Activated naive CD8-positive, alpha-beta T cell treated with anti-CD3 and anti-CD28 coated beads, Interleukin-2, amount 10 ng/mL, durations not matched to agents 7 days and 5 days (primary cell): ENCODE measurements around the gene CCDC201. TPM values are rescaled to one million over a fixed set of nuclear protein-coding genes. Genes with fewer than 3 reads are reported as not detected.
"Not testable (repeated sequence)": the region's sequence is repeated elsewhere in the genome, so short reads cannot be mapped to it uniquely, and the experiment has no call there.

Experiments
- ATAC-seq: fragments of 150-1000 bp; cut with Tn5 transposase; one replicate; pipeline ENCODE4 v1.10.0; 2021; ENCODE audit warnings: low read depth, moderate library complexity
- POLR2A ChIA-PET: fragments of 350-600 bp; sonication (Branson Sonifier 250); formaldehyde crosslinking; loops from one replicate; lab custom pipeline; 2021; ENCODE audit warnings: antibody characterized with exemption; lab: Charles Lee
- DNase-seq: peaks from one replicate; pipeline ENCODE4 v3.0.0; 2021
- H3K27ac Mint-ChIP-seq: one replicate; pipeline ENCODE4 v1.8.0; 2022; ENCODE audit warnings: mild to moderate bottlenecking, mixed read lengths
- H3K27me3 Mint-ChIP-seq: one replicate; pipeline ENCODE4 v1.8.0; 2022; ENCODE audit warnings: mild to moderate bottlenecking, moderate library complexity, mixed read lengths
- H3K36me3 Mint-ChIP-seq: one replicate; pipeline ENCODE4 v1.8.0; 2021; ENCODE audit warnings: mild to moderate bottlenecking, mixed read lengths
- H3K4me1 Mint-ChIP-seq: one replicate; pipeline ENCODE4 v1.8.0; 2021; ENCODE audit warnings: mixed read lengths
- H3K4me3 Mint-ChIP-seq: one replicate; pipeline ENCODE4 v1.8.0; 2022; ENCODE audit warnings: mild to moderate bottlenecking, moderate library complexity, mixed read lengths
- H3K9me3 Mint-ChIP-seq: one replicate; pipeline ENCODE4 v1.8.0; 2021; ENCODE audit warnings: mixed read lengths
- total RNA-seq, 2 experiments: library from RNA; stranded (reverse); gene quantifications; one replicate each; pipeline ENCODE4 v1.2.3, GENCODE V29; 2021

The CCDC201 gene
- total RNA-seq, 2 experiments from 2014 or later = not detected

GRCh38 chr7:45846536-45846935 is 26.3 kb downstream of the CCDC201 start:
- H3K27me3 Mint-ChIP-seq, H3K27ac Mint-ChIP-seq, H3K4me3 Mint-ChIP-seq, POLR2A ChIA-PET, H3K4me1 Mint-ChIP-seq, ATAC-seq, H3K9me3 Mint-ChIP-seq, H3K36me3 Mint-ChIP-seq, DNase-seq: not testable (repeated sequence)

GRCh38 chr7:45841926-45842717 is 30.8 kb downstream of the CCDC201 start:
- H3K27ac Mint-ChIP-seq, POLR2A ChIA-PET, DNase-seq, ATAC-seq, H3K27me3 Mint-ChIP-seq, H3K9me3 Mint-ChIP-seq, H3K36me3 Mint-ChIP-seq, H3K4me1 Mint-ChIP-seq, H3K4me3 Mint-ChIP-seq: not testable (repeated sequence)

GRCh38 chr7:45838852-45839251 is 34.0 kb downstream of the CCDC201 start:
- H3K36me3 Mint-ChIP-seq, H3K27me3 Mint-ChIP-seq, ATAC-seq, POLR2A ChIA-PET, H3K9me3 Mint-ChIP-seq, H3K4me1 Mint-ChIP-seq, DNase-seq, H3K4me3 Mint-ChIP-seq, H3K27ac Mint-ChIP-seq: not testable (repeated sequence)

- POLR2A ChIA-PET, DNase-seq, ATAC-seq, H3K9me3 Mint-ChIP-seq, H3K27ac Mint-ChIP-seq, H3K36me3 Mint-ChIP-seq, H3K4me3 Mint-ChIP-seq, H3K27me3 Mint-ChIP-seq, H3K4me1 Mint-ChIP-seq: not testable (repeated sequence)
Measured at GRCh38 chr7:45832433-45833177, 40.3 kb downstream of the CCDC201 start.

- H3K4me1 Mint-ChIP-seq, H3K27me3 Mint-ChIP-seq, H3K9me3 Mint-ChIP-seq, H3K4me3 Mint-ChIP-seq, DNase-seq, POLR2A ChIA-PET, H3K27ac Mint-ChIP-seq, H3K36me3 Mint-ChIP-seq, ATAC-seq: not testable (repeated sequence)
Measured at GRCh38 chr7:45829846-45830245, 43.0 kb downstream of the CCDC201 start.

- H3K4me3 Mint-ChIP-seq = not testable (repeated sequence)
Measured at GRCh38 chr7:45827731-45828130, 45.2 kb downstream of the CCDC201 start.

GRCh38 chr7:45826550-45826949 is 46.3 kb downstream of the CCDC201 start:
- H3K36me3 Mint-ChIP-seq, H3K27ac Mint-ChIP-seq, H3K4me3 Mint-ChIP-seq, H3K27me3 Mint-ChIP-seq, H3K9me3 Mint-ChIP-seq, DNase-seq, ATAC-seq, H3K4me1 Mint-ChIP-seq, POLR2A ChIA-PET: not testable (repeated sequence)

More at GRCh38 chr7:45827731-45828130, 45.2 kb downstream of the CCDC201 start:
- ATAC-seq, H3K4me1 Mint-ChIP-seq, H3K27me3 Mint-ChIP-seq, POLR2A ChIA-PET, H3K9me3 Mint-ChIP-seq, H3K27ac Mint-ChIP-seq, H3K36me3 Mint-ChIP-seq, DNase-seq: not testable (repeated sequence)

GRCh38 chr7:45818763-45819162 is 54.1 kb downstream of the CCDC201 start:
- DNase-seq, ATAC-seq, H3K9me3 Mint-ChIP-seq, H3K27me3 Mint-ChIP-seq, POLR2A ChIA-PET, H3K36me3 Mint-ChIP-seq, H3K4me3 Mint-ChIP-seq, H3K27ac Mint-ChIP-seq, H3K4me1 Mint-ChIP-seq: not testable (repeated sequence)

- POLR2A ChIA-PET, H3K27me3 Mint-ChIP-seq, DNase-seq, H3K27ac Mint-ChIP-seq, H3K9me3 Mint-ChIP-seq, H3K36me3 Mint-ChIP-seq, ATAC-seq, H3K4me3 Mint-ChIP-seq, H3K4me1 Mint-ChIP-seq: not testable (repeated sequence)
Measured at GRCh38 chr7:45817913-45818312, 55.0 kb downstream of the CCDC201 start.

- H3K36me3 Mint-ChIP-seq, H3K4me3 Mint-ChIP-seq, POLR2A ChIA-PET, H3K9me3 Mint-ChIP-seq, H3K27me3 Mint-ChIP-seq, H3K27ac Mint-ChIP-seq, H3K4me1 Mint-ChIP-seq, ATAC-seq, DNase-seq: not testable (repeated sequence)
Measured at GRCh38 chr7:45817016-45817415, 55.9 kb downstream of the CCDC201 start.

- DNase-seq, H3K9me3 Mint-ChIP-seq, POLR2A ChIA-PET, H3K4me1 Mint-ChIP-seq, H3K4me3 Mint-ChIP-seq, H3K36me3 Mint-ChIP-seq, ATAC-seq, H3K27me3 Mint-ChIP-seq, H3K27ac Mint-ChIP-seq: not testable (repeated sequence)
Measured at GRCh38 chr7:45814216-45815118, 58.4 kb downstream of the CCDC201 start.

- H3K9me3 Mint-ChIP-seq, H3K36me3 Mint-ChIP-seq, H3K4me3 Mint-ChIP-seq, H3K27ac Mint-ChIP-seq, POLR2A ChIA-PET, ATAC-seq, DNase-seq, H3K4me1 Mint-ChIP-seq, H3K27me3 Mint-ChIP-seq: not testable (repeated sequence)
Measured at GRCh38 chr7:45813771-45814170, 59.1 kb downstream of the CCDC201 start.

- no peaks in the 10 kb centered on the region for H3K36me3 Mint-ChIP-seq
- no peak overlapping the region for H3K4me3 Mint-ChIP-seq
- H3K9me3 Mint-ChIP-seq = no peaks in the 10 kb centered on the region
- H3K27me3 Mint-ChIP-seq = no peaks in the 10 kb centered on the region
- ATAC-seq (no peak), DNase-seq (no peak)
- no peak overlapping the region for H3K27ac Mint-ChIP-seq
- no peaks in the 10 kb centered on the region for H3K4me1 Mint-ChIP-seq
- POLR2A ChIA-PET = no interaction called here
Measured at GRCh38 chr7:45812946-45813345, 59.9 kb downstream of the CCDC201 start.
